Glutamatergic neuron (in vitro differentiated cells): ENCODE measurements around the gene PLS1. TPM values are rescaled to one million over a fixed set of nuclear protein-coding genes. Genes with fewer than 3 reads are reported as not detected.
"Not testable (repeated sequence)": the region's sequence is repeated elsewhere in the genome, so short reads cannot be mapped to it uniquely, and the experiment has no call there.

ENCODE experiments used
- DNase-seq: peaks from one replicate; pipeline ENCODE4 v3.0.0; 2022
- H3K27ac Mint-ChIP-seq: one replicate; pipeline ENCODE4 v1.8.0; 2020; ENCODE audit warnings: mild to moderate bottlenecking, mixed read lengths, inconsistent platforms; ENCODE audit not compliant: unreplicated experiment
- H3K27me3 Mint-ChIP-seq: one replicate; pipeline ENCODE4 v1.8.0; 2020; ENCODE audit warnings: mild to moderate bottlenecking, moderate library complexity, mixed read lengths, inconsistent platforms; ENCODE audit not compliant: unreplicated experiment
- H3K36me3 Mint-ChIP-seq: one replicate; pipeline ENCODE4 v1.8.0; 2020; ENCODE audit warnings: mild to moderate bottlenecking, mixed read lengths, inconsistent platforms; ENCODE audit not compliant: unreplicated experiment
- H3K4me1 Mint-ChIP-seq: one replicate; pipeline ENCODE4 v1.8.0; 2020; ENCODE audit warnings: mild to moderate bottlenecking, low read depth, mixed read lengths, inconsistent platforms; ENCODE audit not compliant: unreplicated experiment
- H3K4me3 Mint-ChIP-seq: one replicate; pipeline ENCODE4 v1.8.0; 2020; ENCODE audit warnings: mild to moderate bottlenecking, mixed read lengths, inconsistent platforms; ENCODE audit not compliant: unreplicated experiment
- H3K9me3 Mint-ChIP-seq: one replicate; pipeline ENCODE4 v1.8.0; 2020; ENCODE audit warnings: mild to moderate bottlenecking, moderate library complexity, mixed read lengths, inconsistent platforms; ENCODE audit not compliant: unreplicated experiment
- total RNA-seq: library from RNA; stranded (reverse); fragmentation: NEBNext Ultra II Directional; extraction: Animal tissue kit (Norgen Biotek cat#: 25700); gene quantifications from one replicate; pipeline ENCODE4 v1.2.1, GENCODE V29; 2021; ENCODE audit not compliant: unreplicated experiment
- TF ChIP-seq, protein P1 (sequence below): fragments of 200-600 bp; sonication (generic); IDR thresholded peaks from one replicate; pipeline ENCODE4 v1.5.0; 2021; ENCODE audit not compliant: partially characterized antibody, unreplicated experiment

PLS1 gene
- total RNA-seq, 1 donor from 2014 or later: 1.3 TPM

DNA sequence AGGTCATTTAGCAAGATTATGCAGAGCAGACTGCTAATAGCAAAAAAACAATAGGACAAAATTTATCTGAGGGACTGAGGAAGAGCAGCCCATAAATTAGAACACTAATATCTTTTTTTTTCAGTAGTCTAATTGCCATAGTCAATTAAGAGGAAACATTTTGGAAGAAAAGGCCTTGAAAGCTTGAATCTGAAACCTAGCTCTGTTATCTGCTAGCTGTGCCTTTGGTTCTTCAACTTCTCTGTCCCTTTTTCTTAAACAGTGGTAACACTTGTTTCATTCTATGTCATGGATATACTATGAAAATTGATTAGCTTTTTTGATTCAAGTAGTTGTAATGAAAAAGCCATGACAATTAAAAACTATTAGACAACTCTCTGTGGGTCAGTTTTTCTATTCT, 19.4 kb upstream of the PLS1 start:
- peaks cover 2% of the 10 kb centered on the region for H3K27me3 Mint-ChIP-seq
- no peak overlapping the region for H3K27ac Mint-ChIP-seq
- peaks cover 8% of the 10 kb centered on the region for H3K4me1 Mint-ChIP-seq
- no peak for DNase-seq
- no peaks in the 10 kb centered on the region for H3K9me3 Mint-ChIP-seq
- TF ChIP-seq, protein P1, sequence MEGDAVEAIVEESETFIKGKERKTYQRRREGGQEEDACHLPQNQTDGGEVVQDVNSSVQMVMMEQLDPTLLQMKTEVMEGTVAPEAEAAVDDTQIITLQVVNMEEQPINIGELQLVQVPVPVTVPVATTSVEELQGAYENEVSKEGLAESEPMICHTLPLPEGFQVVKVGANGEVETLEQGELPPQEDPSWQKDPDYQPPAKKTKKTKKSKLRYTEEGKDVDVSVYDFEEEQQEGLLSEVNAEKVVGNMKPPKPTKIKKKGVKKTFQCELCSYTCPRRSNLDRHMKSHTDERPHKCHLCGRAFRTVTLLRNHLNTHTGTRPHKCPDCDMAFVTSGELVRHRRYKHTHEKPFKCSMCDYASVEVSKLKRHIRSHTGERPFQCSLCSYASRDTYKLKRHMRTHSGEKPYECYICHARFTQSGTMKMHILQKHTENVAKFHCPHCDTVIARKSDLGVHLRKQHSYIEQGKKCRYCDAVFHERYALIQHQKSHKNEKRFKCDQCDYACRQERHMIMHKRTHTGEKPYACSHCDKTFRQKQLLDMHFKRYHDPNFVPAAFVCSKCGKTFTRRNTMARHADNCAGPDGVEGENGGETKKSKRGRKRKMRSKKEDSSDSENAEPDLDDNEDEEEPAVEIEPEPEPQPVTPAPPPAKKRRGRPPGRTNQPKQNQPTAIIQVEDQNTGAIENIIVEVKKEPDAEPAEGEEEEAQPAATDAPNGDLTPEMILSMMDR: no peak
- H3K36me3 Mint-ChIP-seq: no peaks in the 10 kb centered on the region
- peak overlapping the region; percentile 43 for H3K4me3 Mint-ChIP-seq

DNA sequence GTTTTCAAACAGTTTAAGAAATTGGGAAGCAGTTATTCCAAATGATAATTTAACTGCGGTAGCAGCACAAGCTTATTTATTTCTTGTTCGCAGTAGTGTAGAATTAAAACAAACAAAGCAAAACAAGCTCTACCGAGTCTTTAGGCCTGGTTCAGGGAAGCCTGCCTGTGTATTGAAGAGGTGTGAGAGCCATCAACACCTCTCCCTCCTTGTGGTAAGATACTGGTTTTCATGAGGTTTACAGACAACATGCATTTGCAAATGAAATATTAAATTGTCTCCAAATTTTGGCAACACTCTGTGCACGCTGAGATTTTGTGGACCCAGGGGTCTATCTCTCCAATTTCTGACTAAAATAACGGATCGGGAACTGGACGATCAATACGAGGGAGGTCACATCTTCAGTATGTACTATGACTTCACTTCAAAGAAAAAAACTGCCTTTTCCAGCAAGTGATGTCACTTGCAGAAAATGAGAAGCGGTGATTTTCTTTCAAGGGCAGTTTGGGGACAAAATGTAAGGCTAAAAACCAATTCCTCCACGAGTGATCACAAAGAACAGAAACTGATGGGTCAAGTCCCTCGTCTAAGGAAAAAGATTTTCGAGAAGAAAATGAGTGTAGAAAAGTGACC, 18.4 kb upstream of the PLS1 start:
- Mint-ChIP-seq H3K4me1 (peaks cover 8% of the 10 kb centered on the region), H3K4me3 (peak overlapping the region; percentile 100), H3K27me3 (peaks cover 5% of the 10 kb centered on the region), H3K9me3 (no peaks in the 10 kb centered on the region), H3K27ac (peak overlapping the region; percentile 89), H3K36me3 (no peaks in the 10 kb centered on the region)
- TF ChIP-seq, protein P1: no peak
- DNase-seq: no peak

DNA sequence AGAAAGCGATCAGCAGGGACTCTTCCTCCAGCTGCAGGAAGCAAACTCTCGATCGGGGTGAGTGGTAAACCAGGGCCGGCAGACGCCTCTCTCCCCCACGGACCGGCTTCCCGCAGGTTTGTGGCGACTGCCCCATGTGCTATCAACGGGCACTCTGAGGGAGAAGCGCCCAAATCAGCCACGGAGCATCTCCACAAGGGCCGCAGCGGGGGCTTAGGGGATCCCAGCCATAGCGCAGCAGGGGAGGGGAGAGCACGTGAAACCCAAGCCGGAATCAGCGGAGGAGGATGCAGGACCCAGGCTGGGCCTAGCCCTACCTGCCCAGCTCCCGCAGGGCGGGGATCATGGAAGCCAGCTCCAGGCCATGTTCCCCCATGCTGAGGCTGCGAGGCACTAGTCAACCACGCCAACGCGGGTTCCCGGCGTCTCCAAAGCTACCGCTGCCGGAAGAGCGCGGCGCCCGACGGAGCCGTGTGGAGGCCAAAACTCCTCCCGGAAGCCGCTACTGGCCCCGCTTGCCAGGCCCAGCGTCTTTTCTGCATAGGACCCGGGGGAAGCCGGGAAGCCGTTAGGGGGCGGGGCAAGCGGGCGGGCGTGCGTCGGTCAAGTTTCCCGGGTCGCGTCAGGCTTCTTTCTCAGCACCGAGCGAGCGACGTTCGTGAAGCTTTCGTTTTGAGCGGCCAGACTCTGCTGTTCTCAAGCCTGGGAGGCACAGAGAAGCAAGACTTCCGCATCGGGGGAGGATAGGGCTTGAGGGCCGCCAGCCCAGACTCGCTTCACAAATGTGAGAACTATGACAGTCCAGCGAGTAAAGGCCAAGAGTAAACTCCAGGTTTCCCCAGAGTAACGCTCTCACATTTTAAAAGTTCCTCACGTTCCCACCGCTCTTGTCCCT, 17.6 kb upstream of the PLS1 start, which contains the start of gene ATR:
TSS of gene ATR (minus strand) at position 405 of the 895 bp plus-strand sequence. CDS start at position 376, 29 bp downstream.
- Mint-ChIP-seq H3K27me3 (peaks cover 6% of the 10 kb centered on the region), H3K27ac (peak within 1 kb of the TSS; percentile 89), H3K9me3 (no peaks in the 10 kb centered on the region), H3K4me3 (peak within 1 kb of the TSS; percentile 100), H3K36me3 (no peaks in the 10 kb centered on the region), H3K4me1 (peaks cover 8% of the 10 kb centered on the region)
- TF ChIP-seq, protein P1: no peak
- DNase-seq: peak; percentile 97

DNA sequence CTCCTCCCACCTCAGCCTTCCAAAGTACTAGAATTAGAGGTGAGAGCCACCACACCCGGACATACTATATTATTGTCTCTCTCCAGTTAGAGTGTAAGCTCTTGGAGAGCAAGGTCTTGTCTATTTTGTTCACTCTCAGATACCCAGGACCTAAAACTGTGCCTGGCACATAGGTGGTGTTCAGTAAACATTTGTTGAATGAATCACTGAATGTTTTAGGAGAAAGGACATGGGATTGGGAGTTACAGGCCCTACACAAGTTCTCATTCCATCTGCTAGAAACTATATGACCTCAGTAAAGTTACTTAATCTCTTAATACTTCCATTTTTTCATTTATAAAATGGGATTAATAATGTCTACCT, 16.2 kb upstream of the PLS1 start:
- H3K4me1 Mint-ChIP-seq: peaks cover 5% of the 10 kb centered on the region
- no peaks in the 10 kb centered on the region for H3K36me3 Mint-ChIP-seq
- H3K4me3 Mint-ChIP-seq: peak overlapping the region; percentile 100
- H3K27me3 Mint-ChIP-seq: peaks cover 5% of the 10 kb centered on the region
- H3K9me3 Mint-ChIP-seq: no peaks in the 10 kb centered on the region
- DNase-seq: no peak
- H3K27ac Mint-ChIP-seq: no peak overlapping the region
- TF ChIP-seq, protein P1: no peak

DNA sequence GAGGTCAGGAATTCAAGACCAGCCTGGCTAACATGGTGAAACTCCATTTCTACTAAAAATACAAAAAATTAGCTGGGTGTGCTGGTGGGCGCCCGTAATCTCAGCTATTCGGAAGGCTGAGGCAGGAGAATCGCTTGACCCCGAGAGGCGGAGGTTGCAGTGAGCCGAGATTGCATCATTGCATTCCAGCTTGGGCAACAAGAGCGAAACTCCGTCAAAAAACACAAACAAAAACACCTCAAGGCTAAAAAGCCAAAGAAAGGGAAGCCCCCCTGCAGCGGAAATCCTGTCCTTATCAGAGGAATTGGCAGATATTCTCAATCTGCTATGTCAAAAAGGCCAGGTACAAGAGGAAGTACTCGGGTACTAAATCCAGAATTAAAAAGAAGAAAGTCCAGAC, 15.1 kb upstream of the PLS1 start:
- not testable (repeated sequence) for H3K9me3 Mint-ChIP-seq, DNase-seq, H3K27me3 Mint-ChIP-seq, H3K4me3 Mint-ChIP-seq, H3K4me1 Mint-ChIP-seq, H3K27ac Mint-ChIP-seq, H3K36me3 Mint-ChIP-seq
